GM19438 (cell line): ENCODE measurements around the gene CBL.
"Not testable (repeated sequence)": the region's sequence is repeated elsewhere in the genome, so short reads cannot be mapped to it uniquely, and the experiment has no call there.

ENCODE experiments used
- ATAC-seq: cut with Tn5 transposase; IDR thresholded peaks from one replicate; pipeline ENCODE4 v1.9.1; 2021; ENCODE audit warnings: low read depth; ENCODE audit not compliant: unreplicated experiment

The CBL gene

DNA sequence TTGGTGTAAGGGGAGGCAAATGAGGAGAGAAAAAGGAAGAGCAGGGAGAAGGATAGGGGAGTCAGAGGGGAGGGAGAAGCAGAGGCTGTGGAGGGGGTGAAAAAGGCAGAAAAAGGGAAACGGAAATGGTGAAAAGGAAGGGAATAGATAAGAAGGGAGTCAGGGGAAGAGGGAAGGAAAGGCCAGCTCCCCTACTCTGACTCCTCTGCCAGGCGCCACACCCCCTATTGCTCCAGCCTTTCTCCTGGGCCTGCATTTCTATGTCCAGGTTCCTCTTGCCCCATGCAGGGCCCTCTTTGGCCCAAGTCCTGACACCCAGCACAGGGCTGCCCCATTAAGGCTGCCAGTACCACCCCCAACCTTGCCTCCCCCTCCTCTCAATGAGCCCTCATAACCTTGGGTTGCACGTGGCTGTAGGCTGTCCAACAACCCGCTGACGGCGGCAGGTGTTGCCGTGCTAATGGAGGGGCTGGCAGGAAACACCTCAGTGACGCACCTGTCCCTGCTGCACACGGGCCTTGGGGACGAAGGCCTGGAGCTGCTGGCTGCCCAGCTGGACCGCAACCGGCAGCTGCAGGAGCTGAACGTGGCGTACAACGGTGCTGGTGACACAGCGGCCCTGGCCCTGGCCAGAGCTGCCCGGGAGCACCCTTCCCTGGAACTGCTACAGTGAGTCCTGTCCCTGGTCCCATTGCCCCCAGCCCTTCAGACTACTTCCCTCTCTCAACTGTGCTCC is 24.3 kb upstream of the CBL start:
- ATAC-seq, result no peak

DNA sequence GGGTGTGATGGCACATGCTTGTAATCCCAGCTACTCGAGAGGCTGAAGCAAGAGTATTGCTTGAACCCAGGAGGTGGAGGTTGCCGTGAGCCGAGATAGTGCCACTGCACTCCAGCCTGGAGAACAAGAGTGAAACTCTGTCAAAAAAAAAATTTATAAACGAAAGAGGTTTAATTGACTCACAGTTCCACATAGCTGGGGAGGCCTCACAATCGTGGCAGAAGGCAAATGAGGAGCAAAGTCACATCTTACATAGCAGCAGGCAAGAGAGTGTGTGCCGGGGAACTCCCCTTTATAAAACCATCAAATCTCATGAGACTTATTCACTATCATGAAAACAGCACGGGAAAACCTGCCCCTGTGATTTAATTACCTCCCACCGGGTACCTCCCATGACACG is 21.7 kb upstream of the CBL start:
- not testable (repeated sequence) for ATAC-seq

DNA sequence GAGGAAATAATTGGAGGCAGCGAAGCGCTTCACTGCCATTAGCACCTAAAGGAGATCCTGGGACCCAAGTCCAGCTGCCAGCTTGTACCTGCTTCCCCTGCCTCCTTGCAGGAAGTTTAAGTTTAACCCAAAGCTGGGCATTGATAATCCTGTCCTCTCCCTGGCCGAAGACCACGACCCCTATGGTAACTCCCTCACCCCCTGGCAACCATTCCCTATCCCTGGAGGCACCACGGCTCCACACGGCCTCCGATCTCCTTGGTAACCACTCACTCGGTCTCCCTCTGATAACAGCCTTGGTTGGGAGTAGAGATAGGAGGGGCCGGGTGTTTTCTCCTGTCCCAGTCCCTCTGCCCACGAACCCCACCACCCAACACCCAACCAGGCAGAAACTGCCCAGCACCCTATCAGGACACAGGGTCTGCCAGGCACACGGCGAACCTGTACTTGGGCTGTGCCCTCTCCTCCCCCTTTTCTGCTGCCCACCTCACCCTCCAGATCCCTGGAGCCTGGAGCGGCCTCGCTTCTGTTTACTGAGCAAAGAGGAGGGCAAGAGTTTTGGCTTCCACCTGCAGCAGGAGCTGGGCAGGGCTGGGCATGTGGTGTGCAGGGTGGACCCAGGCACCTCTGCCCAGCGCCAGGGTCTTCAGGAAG is 20.0 kb upstream of the CBL start:
- no peak for ATAC-seq

- ATAC-seq, result no peak
These were observed 18.8 kb upstream of the CBL start for GRCh38 chr11:119187123-119187892.

DNA sequence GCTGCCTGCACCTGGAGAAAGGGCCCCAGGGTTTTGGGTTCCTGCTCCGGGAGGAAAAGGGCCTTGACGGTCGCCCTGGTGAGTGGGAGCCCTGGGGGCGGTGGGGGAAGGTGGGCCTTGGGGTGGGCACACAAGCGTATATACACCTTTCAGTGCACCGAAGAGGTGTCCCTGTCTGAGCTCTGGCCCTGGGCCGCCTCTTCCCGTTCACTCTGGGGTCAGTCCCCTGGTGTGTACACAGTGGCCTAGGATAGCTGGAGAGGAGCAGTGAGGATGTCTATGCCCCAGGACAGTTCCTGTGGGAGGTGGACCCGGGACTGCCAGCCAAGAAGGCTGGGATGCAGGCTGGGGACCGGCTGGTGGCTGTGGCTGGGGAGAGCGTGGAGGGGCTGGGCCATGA is 18.1 kb upstream of the CBL start:
- no peak for ATAC-seq

DNA sequence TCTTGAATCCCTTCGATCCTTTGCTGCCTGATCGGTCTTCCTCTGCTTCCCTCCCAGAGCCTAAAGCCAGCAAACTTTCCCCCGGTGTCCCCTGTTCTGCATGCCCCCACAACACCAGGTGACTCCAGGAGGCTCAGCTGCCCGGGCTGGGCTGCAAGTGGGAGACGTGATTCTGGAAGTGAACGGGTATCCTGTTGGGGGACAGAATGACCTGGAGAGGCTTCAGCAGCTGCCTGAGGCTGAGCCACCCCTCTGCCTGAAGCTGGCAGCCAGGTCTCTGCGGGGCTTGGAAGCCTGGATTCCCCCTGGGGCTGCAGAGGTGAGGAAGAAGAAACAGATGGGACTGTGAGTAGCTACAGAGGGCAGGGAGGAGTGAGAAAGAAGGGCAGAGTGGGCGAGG is 17.3 kb upstream of the CBL start:
- no peak for ATAC-seq

- no peak for ATAC-seq
These were observed 16.7 kb upstream of the CBL start for GRCh38 chr11:119189393-119189792.

DNA sequence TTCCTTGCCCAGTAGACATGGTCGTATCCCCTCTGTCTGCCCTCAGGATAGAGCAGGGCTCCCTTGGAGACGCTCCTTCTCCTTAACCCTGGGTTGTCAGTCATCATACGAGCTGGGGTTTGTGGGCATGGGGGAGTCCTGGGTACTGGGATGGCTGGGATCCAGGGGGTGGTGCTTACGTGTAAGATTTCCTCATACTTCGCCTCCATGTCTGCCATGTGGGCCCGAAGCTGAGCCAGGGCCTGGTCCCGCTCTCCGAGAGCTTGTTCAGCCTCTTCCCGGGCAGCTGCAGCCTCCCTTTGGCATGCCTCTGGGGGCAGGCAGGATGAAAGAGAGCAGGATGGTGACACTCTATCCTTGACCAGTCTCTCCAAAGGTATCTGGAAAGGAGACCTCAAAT is 15.6 kb upstream of the CBL start:
- ATAC-seq, result no peak

GRCh38 chr11:119191265-119191664 is 14.9 kb upstream of the CBL start:
- not testable (repeated sequence) for ATAC-seq

DNA sequence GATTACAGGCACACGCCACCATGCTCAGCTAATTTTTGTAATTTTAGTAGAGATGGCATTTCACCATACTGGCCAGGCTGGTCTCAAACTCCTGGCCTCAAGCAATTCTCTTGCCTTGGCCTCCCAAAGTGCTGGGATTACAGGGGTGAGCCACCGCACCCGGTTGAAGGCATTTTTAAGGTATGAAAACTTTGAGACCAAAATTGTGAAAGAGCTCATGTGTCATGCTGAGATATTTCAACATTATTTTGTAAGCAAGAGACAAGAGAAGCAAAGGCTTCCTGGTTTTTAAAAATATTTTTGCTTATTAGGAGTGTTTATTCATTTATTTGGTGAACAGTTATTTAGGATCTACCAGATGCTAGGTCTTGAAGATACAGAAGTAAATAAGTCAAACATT is 14.0 kb upstream of the CBL start:
- ATAC-seq, result no peak

GRCh38 chr11:119193001-119193400 is 13.1 kb upstream of the CBL start:
- no peak for ATAC-seq

GRCh38 chr11:119193626-119194025 is 12.5 kb upstream of the CBL start:
- no peak for ATAC-seq

DNA sequence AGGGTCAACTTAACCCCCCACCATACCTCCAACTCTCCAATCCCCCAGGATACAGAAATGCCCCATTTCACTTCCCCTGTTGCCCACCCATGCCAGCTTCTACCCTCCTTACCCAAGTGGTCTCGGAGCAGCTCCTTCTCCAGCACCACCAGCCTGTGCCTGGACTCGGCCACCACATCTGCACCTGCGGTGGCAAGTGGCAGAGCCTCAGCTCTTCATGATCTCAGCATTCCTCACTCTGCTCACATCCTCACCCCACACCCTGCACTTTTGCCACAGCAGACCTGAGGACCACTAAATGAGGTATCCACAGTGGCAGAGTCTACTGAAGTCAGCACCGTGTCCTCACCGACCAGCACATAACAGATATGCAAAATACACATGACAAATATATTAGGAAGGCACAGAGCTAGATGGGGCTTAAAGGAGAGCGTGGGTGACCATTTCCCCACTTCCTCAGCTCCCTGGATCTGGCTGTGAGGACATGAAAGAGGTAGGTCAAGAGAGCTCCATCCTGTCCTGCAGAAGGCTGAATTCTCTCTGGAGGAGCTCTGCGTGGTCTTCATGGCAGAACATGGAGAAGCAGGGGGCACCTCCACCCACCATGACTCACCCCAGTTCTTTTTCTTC is 11.2 kb upstream of the CBL start:
- no peak for ATAC-seq

GRCh38 chr11:119195680-119196079 is 10.5 kb upstream of the CBL start:
- ATAC-seq, result no peak

- no peak for ATAC-seq
These were observed 9.2 kb upstream of the CBL start for GRCh38 chr11:119196833-119197483.

DNA sequence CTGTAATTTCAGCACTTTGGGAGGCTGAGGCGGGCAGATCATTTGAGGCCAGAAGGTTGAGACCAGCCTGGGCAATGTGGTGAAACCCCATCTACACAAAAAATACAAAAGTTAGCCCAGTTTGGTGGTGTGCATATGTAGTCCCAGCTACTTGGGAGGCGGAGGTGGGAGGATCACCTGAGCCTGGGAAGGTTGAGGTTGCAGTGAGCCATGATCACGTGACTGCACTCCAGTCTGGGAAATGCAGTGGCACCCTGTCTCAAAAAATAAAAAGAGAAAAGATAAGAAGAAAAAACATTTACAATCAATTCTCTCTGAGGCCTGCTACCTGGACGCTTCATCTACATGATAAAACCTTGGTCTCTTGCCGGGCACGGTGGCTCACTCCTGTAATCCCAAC is 7.2 kb upstream of the CBL start:
- no peak for ATAC-seq

DNA sequence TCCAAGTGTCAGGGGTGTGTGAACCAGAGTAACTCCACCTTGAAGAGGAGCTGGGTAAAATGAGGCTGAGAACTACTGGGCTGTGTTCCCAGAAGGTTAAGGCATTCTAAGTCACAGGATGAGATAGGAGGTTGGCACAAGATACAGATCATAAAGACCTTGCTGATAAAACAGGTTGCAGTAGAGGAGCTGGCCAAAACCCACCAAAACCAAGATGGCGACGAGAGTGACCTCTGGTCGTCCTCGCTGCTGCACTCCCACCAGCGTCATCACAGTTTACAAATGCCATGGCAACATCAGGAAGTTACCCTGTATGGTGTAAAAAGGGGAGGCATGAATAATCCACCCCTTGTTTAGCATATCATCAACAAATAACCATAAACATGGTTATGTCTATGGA is 4.9 kb upstream of the CBL start:
- ATAC-seq, result not testable (repeated sequence)

- no peak for ATAC-seq
These were observed 3.6 kb upstream of the CBL start for GRCh38 chr11:119202554-119202953.

DNA sequence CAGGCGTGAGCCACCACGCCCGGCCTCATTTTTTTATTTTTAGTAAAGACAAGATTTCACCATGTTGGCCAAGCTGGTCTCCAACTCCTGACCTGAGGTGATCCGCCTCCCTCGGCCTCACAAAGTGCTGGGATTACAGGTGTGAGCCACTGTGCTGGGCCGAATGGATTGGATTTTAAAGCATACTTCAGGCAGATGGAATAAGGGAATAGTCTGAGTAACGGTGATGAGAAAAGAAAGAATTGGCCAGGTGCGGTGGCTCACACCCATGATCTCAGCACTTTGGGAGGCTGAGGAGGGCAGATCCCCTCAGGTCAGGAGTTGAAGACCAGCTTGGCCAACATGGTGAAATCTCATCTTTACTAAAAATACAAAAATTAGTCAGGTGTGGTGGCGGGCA is 2.1 kb upstream of the CBL start:
- no peak for ATAC-seq

- no peak for ATAC-seq
These were observed 1.1 kb upstream of the CBL start for GRCh38 chr11:119205080-119205479.
